Measurements from ENCODE around the gene RCAN2.

The RCAN2 gene

GRCh38 chr6:46207174-46207573 lies 284.1 kb downstream of the RCAN2 start:
- TF ChIP-seq, protein P1, sequence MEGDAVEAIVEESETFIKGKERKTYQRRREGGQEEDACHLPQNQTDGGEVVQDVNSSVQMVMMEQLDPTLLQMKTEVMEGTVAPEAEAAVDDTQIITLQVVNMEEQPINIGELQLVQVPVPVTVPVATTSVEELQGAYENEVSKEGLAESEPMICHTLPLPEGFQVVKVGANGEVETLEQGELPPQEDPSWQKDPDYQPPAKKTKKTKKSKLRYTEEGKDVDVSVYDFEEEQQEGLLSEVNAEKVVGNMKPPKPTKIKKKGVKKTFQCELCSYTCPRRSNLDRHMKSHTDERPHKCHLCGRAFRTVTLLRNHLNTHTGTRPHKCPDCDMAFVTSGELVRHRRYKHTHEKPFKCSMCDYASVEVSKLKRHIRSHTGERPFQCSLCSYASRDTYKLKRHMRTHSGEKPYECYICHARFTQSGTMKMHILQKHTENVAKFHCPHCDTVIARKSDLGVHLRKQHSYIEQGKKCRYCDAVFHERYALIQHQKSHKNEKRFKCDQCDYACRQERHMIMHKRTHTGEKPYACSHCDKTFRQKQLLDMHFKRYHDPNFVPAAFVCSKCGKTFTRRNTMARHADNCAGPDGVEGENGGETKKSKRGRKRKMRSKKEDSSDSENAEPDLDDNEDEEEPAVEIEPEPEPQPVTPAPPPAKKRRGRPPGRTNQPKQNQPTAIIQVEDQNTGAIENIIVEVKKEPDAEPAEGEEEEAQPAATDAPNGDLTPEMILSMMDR (IDR thresholded peaks at IDR 0.05; ENCODE audit: poor library complexity, severe bottlenecking) = no peak
- Histone ChIP-seq H3K27ac (ENCODE audit: poor library complexity, severe bottlenecking) (no peak overlapping the region), H3K36me3 (ENCODE audit: low read depth) (no peaks in the 10 kb centered on the region), H3K4me3 (ENCODE audit: severe bottlenecking) (no peak overlapping the region), H3K9me3 (ENCODE audit: severe bottlenecking) (no peaks in the 10 kb centered on the region), H3K4me1 (ENCODE audit: insufficient read depth, poor library complexity, severe bottlenecking) (no peaks in the 10 kb centered on the region), H3K27me3 (ENCODE audit: insufficient read depth, poor library complexity, severe bottlenecking) (no peaks in the 10 kb centered on the region)
- ATAC-seq (ENCODE audit: low read depth) (no peak), DNase-seq (ENCODE audit: low spot score) (no peak)

GRCh38 chr6:46204880-46205650 lies 286.2 kb downstream of the RCAN2 start:
- Histone ChIP-seq H3K36me3 (ENCODE audit: low read depth) (no peaks in the 10 kb centered on the region), H3K27ac (ENCODE audit: poor library complexity, severe bottlenecking) (no peak overlapping the region), H3K4me3 (ENCODE audit: severe bottlenecking) (no peak overlapping the region), H3K4me1 (ENCODE audit: insufficient read depth, poor library complexity, severe bottlenecking) (no peaks in the 10 kb centered on the region), H3K27me3 (ENCODE audit: insufficient read depth, poor library complexity, severe bottlenecking) (no peaks in the 10 kb centered on the region), H3K9me3 (ENCODE audit: severe bottlenecking) (no peaks in the 10 kb centered on the region)
- TF ChIP-seq, protein P1 (IDR thresholded peaks at IDR 0.05; ENCODE audit: poor library complexity, severe bottlenecking) = no peak
- no peak for DNase-seq (ENCODE audit: low spot score)
- no peak for ATAC-seq (ENCODE audit: low read depth)

GRCh38 chr6:46203391-46204177 lies 287.7 kb downstream of the RCAN2 start:
- no peak for ATAC-seq (ENCODE audit: low read depth)
- DNase-seq (ENCODE audit: low spot score) = no peak
- Histone ChIP-seq H3K27ac (ENCODE audit: poor library complexity, severe bottlenecking) (no peak overlapping the region), H3K36me3 (ENCODE audit: low read depth) (no peaks in the 10 kb centered on the region), H3K27me3 (ENCODE audit: insufficient read depth, poor library complexity, severe bottlenecking) (no peaks in the 10 kb centered on the region), H3K4me3 (ENCODE audit: severe bottlenecking) (no peak overlapping the region), H3K4me1 (ENCODE audit: insufficient read depth, poor library complexity, severe bottlenecking) (no peaks in the 10 kb centered on the region), H3K9me3 (ENCODE audit: severe bottlenecking) (no peaks in the 10 kb centered on the region)
- TF ChIP-seq, protein P1 (IDR thresholded peaks at IDR 0.05; ENCODE audit: poor library complexity, severe bottlenecking) = no peak

DNA sequence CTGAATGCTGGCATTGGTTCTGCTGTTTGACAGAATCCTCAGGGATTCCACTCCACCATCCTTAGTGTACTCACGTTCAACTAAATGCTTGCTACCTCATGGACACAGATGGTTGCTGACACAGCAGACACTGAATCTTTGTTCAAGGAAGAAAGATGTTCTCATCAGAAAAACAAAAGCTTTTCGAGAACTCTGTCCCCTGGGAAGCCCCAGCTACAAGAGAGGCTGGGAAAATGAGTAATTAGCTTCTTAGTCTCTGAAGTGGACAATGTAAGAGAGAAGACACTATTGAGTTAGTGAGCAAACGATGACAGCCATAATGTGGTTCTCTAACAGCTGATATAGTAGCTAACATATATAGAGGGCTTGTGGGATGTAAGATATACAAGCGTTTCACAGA lies 289.5 kb downstream of the RCAN2 start:
- Histone ChIP-seq H3K36me3 (ENCODE audit: low read depth) (no peaks in the 10 kb centered on the region), H3K27ac (ENCODE audit: poor library complexity, severe bottlenecking) (no peak overlapping the region), H3K4me3 (ENCODE audit: severe bottlenecking) (no peak overlapping the region), H3K9me3 (ENCODE audit: severe bottlenecking) (no peaks in the 10 kb centered on the region), H3K27me3 (ENCODE audit: insufficient read depth, poor library complexity, severe bottlenecking) (no peaks in the 10 kb centered on the region), H3K4me1 (ENCODE audit: insufficient read depth, poor library complexity, severe bottlenecking) (no peaks in the 10 kb centered on the region)
- ATAC-seq (ENCODE audit: low read depth) = no peak
- no peak for DNase-seq (ENCODE audit: low spot score)
- TF ChIP-seq, protein P1 (IDR thresholded peaks at IDR 0.05; ENCODE audit: poor library complexity, severe bottlenecking) = no peak

Measured in RWPE2 (cell line).